GM23338 (cell line): ENCODE measurements around the gene SFMBT2.

Source experiments
- CTCF ChIP-seq, 2 experiments: fragments of 200-600 bp in 1 of 2; sonication (generic) in 1 of 2; conservative IDR thresholded peaks; 2 replicates each; pipeline versions ENCODE4 v1.5.1 to v1.6.1; 2016 to 2017; ENCODE audit warnings: antibody characterized with exemption in 2 of 2, low read depth in 2 of 2, mild to moderate bottlenecking in 2 of 2, moderate library complexity in 1 of 2
- EZH2 ChIP-seq: fragments of 200-600 bp; sonication (generic); IDR thresholded peaks from one replicate; pipeline ENCODE4 v1.8.0; 2017; ENCODE audit warnings: antibody characterized with exemption, mild to moderate bottlenecking, low read depth; ENCODE audit not compliant: unreplicated experiment

- TF ChIP-seq CTCF (conservative IDR thresholded peaks at IDR 0.05; ENCODE audit: low read depth in 2 of 2) (no peak), EZH2 (no peak)
Measured at GRCh38 chr10:7277432-7277831, 133.4 kb downstream of the SFMBT2 start.
